GM12891 (cell line): Measurements from ENCODE around the gene PINLYP.

ENCODE experiments used
- POLR2A ChIP-seq: IDR thresholded peaks from 2 replicates; pipeline ENCODE4 v1.6.1; 2011; ENCODE audit warnings: low read depth, low read length, control low read depth
- POLR2AphosphoS5 ChIP-seq: IDR thresholded peaks from 2 replicates; pipeline ENCODE4 v1.6.1; 2011; ENCODE audit warnings: low read depth, low read length, control low read depth
- TAF1 ChIP-seq: IDR thresholded peaks from 2 replicates; pipeline ENCODE4 v1.6.1; 2011; ENCODE audit warnings: low read depth, low read length, control low read depth

- TF ChIP-seq POLR2A (no peak), POLR2AphosphoS5 (no peak), TAF1 (no peak)
These were observed 55.9 kb downstream of the PINLYP start for GRCh38 chr19:43631491-43631890.
